ENCODE data around the gene STAC3. TPM values are rescaled to one million over a fixed set of nuclear protein-coding genes. Genes with fewer than 3 reads are reported as not detected.

The STAC3 gene
- total RNA-seq, 4 donors from 2014 or later, result 0.42 to 1.7 (median 1.2) TPM

- H3K4me1 ChIP-seq, result peaks cover 21 to 37% (median 32%) of the 10 kb centered on the region in 4 donors
- intact Hi-C loops (cut with DNase I), result no loop called here
Observed at GRCh38 chr12:57231276-57232021, 19.5 kb downstream of the STAC3 start.

GRCh38 chr12:57230381-57231155 lies 20.4 kb downstream of the STAC3 start:
- no peak for TF ChIP-seq CTCF (IDR thresholded peaks at IDR 0.05)
- no peak for TF ChIP-seq EP300 (IDR thresholded peaks at IDR 0.05)
- TF ChIP-seq POLR2AphosphoS5 (IDR thresholded peaks at IDR 0.05), result no peak
- TF ChIP-seq POLR2A (IDR thresholded peaks at IDR 0.05; ENCODE audit: low read depth), result no peak
- WGBS, result 68% methylated on average over 10 of the region's 10 CpGs
- Histone ChIP-seq H3K9me3 (no peaks in the 10 kb centered on the region), H3K27ac (replicated peaks in 1 of 4) (peak overlapping the region in 2 of 4 donors; percentile 55 to 69), H3K36me3 (peaks cover 30 to 43% (median 39%) of the 10 kb centered on the region in 4 donors), H3K4me1 (peaks cover 21 to 38% (median 34%) of the 10 kb centered on the region in 4 donors), H3K27me3 (peaks cover 0 to 36% (median 17%) of the 10 kb centered on the region in 4 donors), H3K4me3 (peak overlapping the region; percentile 57 to 65 (median 62))
- intact Hi-C loops (cut with DNase I), result no loop called here
- no peak for DNase-seq (ENCODE audit: extremely low spot score)

More at GRCh38 chr12:57231276-57232021, 19.5 kb downstream of the STAC3 start:
- Histone ChIP-seq H3K9me3 (no peaks in the 10 kb centered on the region), H3K4me3 (no peak overlapping the region), H3K27me3 (peaks cover 0 to 36% (median 9%) of the 10 kb centered on the region in 4 donors), H3K27ac (replicated peaks in 1 of 4) (no peak overlapping the region), H3K36me3 (peaks cover 30 to 43% (median 39%) of the 10 kb centered on the region in 4 donors)
- no peak for DNase-seq (ENCODE audit: extremely low spot score)
- TF ChIP-seq CTCF (IDR thresholded peaks at IDR 0.05) (no peak), EP300 (IDR thresholded peaks at IDR 0.05) (no peak), POLR2A (IDR thresholded peaks at IDR 0.05; ENCODE audit: low read depth) (no peak), POLR2AphosphoS5 (IDR thresholded peaks at IDR 0.05) (no peak)
- WGBS, result 92% methylated on average over 10 of the region's 13 CpGs

- H3K27ac ChIP-seq (replicated peaks in 1 of 4), result peak within 1 kb of the TSS; percentile 55 to 71 (median 68)
- 2% methylated on average over 24 of the region's 42 CpGs for WGBS
- peaks cover 30 to 39% (median 37%) of the 10 kb centered on the region in 4 donors for H3K36me3 ChIP-seq
- intact Hi-C loops (cut with DNase I), result no loop called here
- H3K4me1 ChIP-seq, result peaks cover 21 to 46% (median 42%) of the 10 kb centered on the region in 4 donors
- DNase-seq (ENCODE audit: extremely low spot score), result peak; percentile 97
- H3K27me3 ChIP-seq, result peaks cover 3 to 36% (median 25%) of the 10 kb centered on the region in 4 donors
- peak within 1 kb of the TSS; percentile 57 to 65 (median 62) for H3K4me3 ChIP-seq
- TF ChIP-seq CTCF (IDR thresholded peaks at IDR 0.05), result peak in 1 of 3 experiments; percentile 50
- peak; percentile 57 to 83 for TF ChIP-seq POLR2AphosphoS5 (IDR thresholded peaks at IDR 0.05)
- no peak for TF ChIP-seq POLR2A (IDR thresholded peaks at IDR 0.05; ENCODE audit: low read depth)
- no peaks in the 10 kb centered on the region for H3K9me3 ChIP-seq
Observed at GRCh38 chr12:57229634-57230380, 21.2 kb downstream of the STAC3 start, which contains the start of gene SHMT2. Gene SHMT2 (plus strand): TSS chr12:57229711. CDS start chr12:57229779, 68 bp downstream.

GRCh38 chr12:57229046-57229633 lies 21.8 kb downstream of the STAC3 start:
- Histone ChIP-seq H3K4me1 (peaks cover 21 to 49% (median 43%) of the 10 kb centered on the region in 4 donors), H3K27me3 (peaks cover 3 to 40% (median 31%) of the 10 kb centered on the region in 4 donors), H3K27ac (replicated peaks in 1 of 4) (peak overlapping the region; percentile 55 to 71 (median 68))

More at GRCh38 chr12:57229046-57229633, 21.8 kb downstream of the STAC3 start:
- intact Hi-C loops (cut with DNase I), result no loop called here
- 16% methylated on average over 9 of the region's 9 CpGs for WGBS
- Histone ChIP-seq H3K36me3 (peaks cover 23 to 32% (median 31%) of the 10 kb centered on the region in 4 donors), H3K4me3 (peak overlapping the region; percentile 57 to 65 (median 62)), H3K9me3 (no peaks in the 10 kb centered on the region)
- DNase-seq (ENCODE audit: extremely low spot score), result no peak
- no peak for TF ChIP-seq POLR2AphosphoS5 (IDR thresholded peaks at IDR 0.05)
- peak in 2 of 3 experiments; percentile 23 to 37 for TF ChIP-seq CTCF (IDR thresholded peaks at IDR 0.05)
